PFSK-1 (cell line): Measurements from ENCODE around the gene ADAM15.

Experiments
- POLR2AphosphoS5 ChIP-seq: IDR thresholded peaks from 2 replicates; pipeline ENCODE4 v1.6.1; 2012; ENCODE audit warnings: low read depth, mild to moderate bottlenecking, control low read depth, low read length, moderate library complexity
- SIN3A ChIP-seq: IDR thresholded peaks from 2 replicates; pipeline ENCODE4 v1.6.1; 2012; ENCODE audit warnings: mild to moderate bottlenecking, low read length, moderate library complexity, borderline replicate concordance; ENCODE audit not compliant: insufficient read depth

DNA sequence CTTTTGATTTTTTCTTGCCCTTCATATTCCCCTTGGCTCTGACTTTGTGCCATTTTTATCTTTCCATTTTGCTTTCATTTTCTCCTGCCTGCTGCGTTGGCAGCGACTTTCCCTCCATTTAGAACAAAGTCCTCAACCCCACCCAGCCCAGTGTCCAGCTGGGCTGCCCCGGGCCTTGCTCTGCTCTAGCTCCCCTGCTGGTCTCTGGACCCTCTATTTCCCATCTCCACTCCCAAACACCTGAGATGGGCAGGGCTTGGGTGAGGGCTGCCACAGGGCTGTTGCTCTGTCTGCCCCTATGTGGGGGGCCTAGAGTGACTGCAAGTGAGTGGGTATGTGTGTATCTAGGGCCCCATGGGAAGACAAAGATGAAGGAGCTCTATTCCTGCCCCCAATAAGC lies 7.3 kb upstream of the ADAM15 start:
- TF ChIP-seq POLR2AphosphoS5 (no peak), SIN3A (no peak)
